Measurements from ENCODE around the gene LCMT1. TPM values are rescaled to one million over a fixed set of nuclear protein-coding genes. Genes with fewer than 3 reads are reported as not detected.

LCMT1 gene
- total and polyA plus RNA-seq, 2 experiments from 2014 or later, result 30.3 to 50.5 TPM

GRCh38 chr16:25073854-25074253 lies 37.7 kb upstream of the LCMT1 start:
- Histone ChIP-seq H3K79me2 (ENCODE audit: insufficient read depth) (no peaks in the 10 kb centered on the region), H3F3A (ENCODE audit: insufficient read depth) (no peaks in the 10 kb centered on the region), H3K9ac (no peak overlapping the region), H3K36me3 (ENCODE audit: low read depth) (no peaks in the 10 kb centered on the region), H4K20me1 (ENCODE audit: insufficient read depth) (no peaks in the 10 kb centered on the region), H3K9me2 (ENCODE audit: insufficient read depth) (no peaks in the 10 kb centered on the region), H3K4me3 (no peak overlapping the region), H3K9me3 (ENCODE audit: low read depth) (no peaks in the 10 kb centered on the region), H3K27ac (no peak overlapping the region), H3K4me2 (ENCODE audit: unreplicated experiment) (no peak overlapping the region), H2AFZ (no peak overlapping the region), H3K4me1 (ENCODE audit: insufficient read depth) (no peaks in the 10 kb centered on the region), H3K27me3 (replicated peaks; ENCODE audit: insufficient read depth) (no peaks in the 10 kb centered on the region)
- in situ Hi-C loops (cut with MboI), result no loop called here
- DNase-seq, result no peak
- 69 to 91% methylated on average over 2 of the region's 2 CpGs for WGBS, 2 experiments (ENCODE audit: low coverage in 1 of 2, low lambda C conversion rate in 2 of 2, missing lambda C conversion rate in 2 of 2)
- no peak for TF ChIP-seq EZH2phosphoT487 (IDR thresholded peaks at IDR 0.05; ENCODE audit: insufficient read depth, low read depth)
- TF ChIP-seq EZH2 (IDR thresholded peaks at IDR 0.05; ENCODE audit: insufficient read depth, poor library complexity, severe bottlenecking), result no peak

- 72 to 80% methylated on average over 2 of the region's 2 CpGs for WGBS, 2 experiments (ENCODE audit: low coverage in 1 of 2, low lambda C conversion rate in 2 of 2, missing lambda C conversion rate in 2 of 2)
- Histone ChIP-seq H3K36me3 (ENCODE audit: low read depth) (no peaks in the 10 kb centered on the region), H3K9ac (no peak overlapping the region), H4K20me1 (ENCODE audit: insufficient read depth) (no peaks in the 10 kb centered on the region), H3K27me3 (replicated peaks; ENCODE audit: insufficient read depth) (no peaks in the 10 kb centered on the region), H3K79me2 (ENCODE audit: insufficient read depth) (no peaks in the 10 kb centered on the region), H2AFZ (no peak overlapping the region), H3K9me3 (ENCODE audit: low read depth) (no peaks in the 10 kb centered on the region), H3K4me2 (ENCODE audit: unreplicated experiment) (no peak overlapping the region), H3F3A (ENCODE audit: insufficient read depth) (no peaks in the 10 kb centered on the region), H3K9me2 (ENCODE audit: insufficient read depth) (no peaks in the 10 kb centered on the region), H3K27ac (no peak overlapping the region), H3K4me3 (no peak overlapping the region), H3K4me1 (ENCODE audit: insufficient read depth) (no peaks in the 10 kb centered on the region)
- DNase-seq, result no peak
- in situ Hi-C loops (cut with MboI), result no loop called here
- TF ChIP-seq EZH2phosphoT487 (IDR thresholded peaks at IDR 0.05; ENCODE audit: insufficient read depth, low read depth) (no peak), EZH2 (IDR thresholded peaks at IDR 0.05; ENCODE audit: insufficient read depth, poor library complexity, severe bottlenecking) (no peak)
Observed at GRCh38 chr16:25078386-25078978, 33.1 kb upstream of the LCMT1 start.

- 47 to 50% methylated on average over 4 of the region's 4 CpGs for WGBS, 2 experiments (ENCODE audit: low coverage in 1 of 2, low lambda C conversion rate in 2 of 2, missing lambda C conversion rate in 2 of 2)
- Histone ChIP-seq H3K9me3 (ENCODE audit: low read depth) (no peaks in the 10 kb centered on the region), H3K4me2 (ENCODE audit: unreplicated experiment) (no peak overlapping the region), H4K20me1 (ENCODE audit: insufficient read depth) (no peaks in the 10 kb centered on the region), H3K9ac (no peak overlapping the region), H3K36me3 (ENCODE audit: low read depth) (no peaks in the 10 kb centered on the region), H3K27me3 (replicated peaks; ENCODE audit: insufficient read depth) (no peaks in the 10 kb centered on the region), H3K79me2 (ENCODE audit: insufficient read depth) (no peaks in the 10 kb centered on the region), H2AFZ (no peak overlapping the region), H3K9me2 (ENCODE audit: insufficient read depth) (no peaks in the 10 kb centered on the region), H3K4me3 (no peak overlapping the region), H3F3A (ENCODE audit: insufficient read depth) (no peaks in the 10 kb centered on the region), H3K27ac (no peak overlapping the region), H3K4me1 (ENCODE audit: insufficient read depth) (no peaks in the 10 kb centered on the region)
- no peak for TF ChIP-seq EZH2 (IDR thresholded peaks at IDR 0.05; ENCODE audit: insufficient read depth, poor library complexity, severe bottlenecking)
- no peak for TF ChIP-seq EZH2phosphoT487 (IDR thresholded peaks at IDR 0.05; ENCODE audit: insufficient read depth, low read depth)
- no peak for DNase-seq
- in situ Hi-C loops (cut with MboI), result no loop called here
Observed at GRCh38 chr16:25079637-25080378, 31.7 kb upstream of the LCMT1 start.

GRCh38 chr16:25080420-25081131 lies 31.0 kb upstream of the LCMT1 start:
- Histone ChIP-seq H3K9me3 (ENCODE audit: low read depth) (no peaks in the 10 kb centered on the region), H3K79me2 (ENCODE audit: insufficient read depth) (no peaks in the 10 kb centered on the region), H3K4me1 (ENCODE audit: insufficient read depth) (no peaks in the 10 kb centered on the region), H2AFZ (no peak overlapping the region), H3K9ac (no peak overlapping the region), H3K4me3 (no peak overlapping the region), H3K27me3 (replicated peaks; ENCODE audit: insufficient read depth) (no peaks in the 10 kb centered on the region), H3K36me3 (ENCODE audit: low read depth) (no peaks in the 10 kb centered on the region), H3K9me2 (ENCODE audit: insufficient read depth) (no peaks in the 10 kb centered on the region), H3K27ac (no peak overlapping the region), H3F3A (ENCODE audit: insufficient read depth) (no peaks in the 10 kb centered on the region), H4K20me1 (ENCODE audit: insufficient read depth) (no peaks in the 10 kb centered on the region), H3K4me2 (ENCODE audit: unreplicated experiment) (no peak overlapping the region)
- 79% methylated on average over 5 of the region's 5 CpGs for WGBS, 2 experiments (ENCODE audit: low coverage in 1 of 2, low lambda C conversion rate in 2 of 2, missing lambda C conversion rate in 2 of 2)
- TF ChIP-seq EZH2 (IDR thresholded peaks at IDR 0.05; ENCODE audit: insufficient read depth, poor library complexity, severe bottlenecking), result no peak
- TF ChIP-seq EZH2phosphoT487 (IDR thresholded peaks at IDR 0.05; ENCODE audit: insufficient read depth, low read depth), result no peak
- no peak for DNase-seq
- in situ Hi-C loops (cut with MboI), result no loop called here

Data from GM23248 (cell line).